ENCODE measurements around the gene PHKG2. TPM values are rescaled to one million over a fixed set of nuclear protein-coding genes. Genes with fewer than 3 reads are reported as not detected.
A peak's percentile ranks its signal among the peaks of the same experiment; 100 is the strongest.

Gene PHKG2
- polyA plus RNA-seq, 2 of the 4 experiments (the other 2 are of a cell fraction): 28.0 to 37.3 TPM

DNA sequence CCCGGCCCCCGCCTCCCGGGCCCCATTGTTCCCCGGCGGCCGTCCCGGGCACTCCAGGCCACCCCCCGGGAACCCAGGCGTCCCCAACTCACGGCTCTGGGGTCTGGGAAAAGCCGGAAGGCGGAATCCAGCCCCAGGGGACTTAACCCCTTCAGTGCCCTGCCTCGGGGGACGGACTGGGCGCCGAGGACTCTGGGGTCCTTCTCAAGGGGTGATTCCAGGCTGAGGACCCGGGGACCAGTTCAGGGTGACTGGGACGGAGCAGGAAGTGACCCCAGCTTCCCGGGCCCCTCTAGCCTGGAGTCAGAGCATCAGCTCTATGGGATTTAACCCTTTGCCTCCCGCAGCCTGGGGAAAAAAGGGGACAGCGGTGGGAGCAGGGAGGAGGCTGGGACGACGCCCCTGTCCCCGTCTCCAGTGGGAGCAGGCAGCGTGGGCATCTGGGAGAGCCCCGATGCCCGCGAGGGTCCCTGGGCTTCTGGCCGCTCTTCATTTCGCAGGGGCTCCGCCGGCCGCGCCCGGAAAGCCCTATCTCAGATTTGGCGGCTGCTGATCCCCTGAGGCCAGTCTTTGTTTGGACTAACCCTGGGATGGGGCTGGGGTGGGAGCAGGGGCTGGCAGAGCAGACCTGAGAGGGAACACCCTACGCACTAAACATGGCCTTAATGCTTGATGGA, 38.8 kb downstream of the PHKG2 start, which contains the start of gene ZNF629 (continued):
- TF ChIP-seq RFX5 (IDR thresholded peaks at IDR 0.05) (no peak), CBX8 (IDR thresholded peaks at IDR 0.05) (no peak), NR3C1 (IDR thresholded peaks at IDR 0.05) (no peak), FOSB (CRISPR knock-in tag; IDR thresholded peaks at IDR 0.05) (no peak), POLR2AphosphoS2 (conservative IDR thresholded peaks at IDR 0.05; ENCODE audit: low read length) (no peak), ESRRA (IDR thresholded peaks at IDR 0.05; ENCODE audit: borderline replicate concordance, low read length) (0 out of 2 replicates have a peak, but pooled peaks have one; percentile 24), RNF2 (IDR thresholded peaks at IDR 0.05; ENCODE audit: borderline replicate concordance, low read depth) (no peak), POLR2A (IDR thresholded peaks at IDR 0.05; ENCODE audit: low read length) (peak; percentile 34; the same call in 1 of the 2 replicates), CBX2 (IDR thresholded peaks at IDR 0.05; ENCODE audit: borderline replicate concordance, low read depth) (no peak), FOXS1 (CRISPR knock-in tag; IDR thresholded peaks at IDR 0.05) (no peak), TP53 (CRISPR knock-in tag; IDR thresholded peaks at IDR 0.05) (no peak), EP300 (IDR thresholded peaks at IDR 0.05) (no peak), JUN (IDR thresholded peaks at IDR 0.05) (peak in 1 of 2 experiments; percentile 61; a peak in 2 of 5 replicates), EHF (CRISPR knock-in tag; IDR thresholded peaks at IDR 0.05) (no peak)
- TF ChIP-seq, protein P1, sequence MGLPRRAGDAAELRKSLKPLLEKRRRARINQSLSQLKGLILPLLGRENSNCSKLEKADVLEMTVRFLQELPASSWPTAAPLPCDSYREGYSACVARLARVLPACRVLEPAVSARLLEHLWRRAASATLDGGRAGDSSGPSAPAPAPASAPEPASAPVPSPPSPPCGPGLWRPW (IDR thresholded peaks at IDR 0.05): no peak
- TF ChIP-seq, protein P2, sequence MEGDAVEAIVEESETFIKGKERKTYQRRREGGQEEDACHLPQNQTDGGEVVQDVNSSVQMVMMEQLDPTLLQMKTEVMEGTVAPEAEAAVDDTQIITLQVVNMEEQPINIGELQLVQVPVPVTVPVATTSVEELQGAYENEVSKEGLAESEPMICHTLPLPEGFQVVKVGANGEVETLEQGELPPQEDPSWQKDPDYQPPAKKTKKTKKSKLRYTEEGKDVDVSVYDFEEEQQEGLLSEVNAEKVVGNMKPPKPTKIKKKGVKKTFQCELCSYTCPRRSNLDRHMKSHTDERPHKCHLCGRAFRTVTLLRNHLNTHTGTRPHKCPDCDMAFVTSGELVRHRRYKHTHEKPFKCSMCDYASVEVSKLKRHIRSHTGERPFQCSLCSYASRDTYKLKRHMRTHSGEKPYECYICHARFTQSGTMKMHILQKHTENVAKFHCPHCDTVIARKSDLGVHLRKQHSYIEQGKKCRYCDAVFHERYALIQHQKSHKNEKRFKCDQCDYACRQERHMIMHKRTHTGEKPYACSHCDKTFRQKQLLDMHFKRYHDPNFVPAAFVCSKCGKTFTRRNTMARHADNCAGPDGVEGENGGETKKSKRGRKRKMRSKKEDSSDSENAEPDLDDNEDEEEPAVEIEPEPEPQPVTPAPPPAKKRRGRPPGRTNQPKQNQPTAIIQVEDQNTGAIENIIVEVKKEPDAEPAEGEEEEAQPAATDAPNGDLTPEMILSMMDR (IDR thresholded peaks at IDR 0.05): no peak
- TF ChIP-seq, protein P3, sequence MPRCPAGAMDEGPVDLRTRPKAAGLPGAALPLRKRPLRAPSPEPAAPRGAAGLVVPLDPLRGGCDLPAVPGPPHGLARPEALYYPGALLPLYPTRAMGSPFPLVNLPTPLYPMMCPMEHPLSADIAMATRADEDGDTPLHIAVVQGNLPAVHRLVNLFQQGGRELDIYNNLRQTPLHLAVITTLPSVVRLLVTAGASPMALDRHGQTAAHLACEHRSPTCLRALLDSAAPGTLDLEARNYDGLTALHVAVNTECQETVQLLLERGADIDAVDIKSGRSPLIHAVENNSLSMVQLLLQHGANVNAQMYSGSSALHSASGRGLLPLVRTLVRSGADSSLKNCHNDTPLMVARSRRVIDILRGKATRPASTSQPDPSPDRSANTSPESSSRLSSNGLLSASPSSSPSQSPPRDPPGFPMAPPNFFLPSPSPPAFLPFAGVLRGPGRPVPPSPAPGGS (IDR thresholded peaks at IDR 0.05): no peak
- TF ChIP-seq, protein P4, sequence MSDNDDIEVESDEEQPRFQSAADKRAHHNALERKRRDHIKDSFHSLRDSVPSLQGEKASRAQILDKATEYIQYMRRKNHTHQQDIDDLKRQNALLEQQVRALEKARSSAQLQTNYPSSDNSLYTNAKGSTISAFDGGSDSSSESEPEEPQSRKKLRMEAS (IDR thresholded peaks at IDR 0.05): peak; percentile 64
- TF ChIP-seq, protein P5, sequence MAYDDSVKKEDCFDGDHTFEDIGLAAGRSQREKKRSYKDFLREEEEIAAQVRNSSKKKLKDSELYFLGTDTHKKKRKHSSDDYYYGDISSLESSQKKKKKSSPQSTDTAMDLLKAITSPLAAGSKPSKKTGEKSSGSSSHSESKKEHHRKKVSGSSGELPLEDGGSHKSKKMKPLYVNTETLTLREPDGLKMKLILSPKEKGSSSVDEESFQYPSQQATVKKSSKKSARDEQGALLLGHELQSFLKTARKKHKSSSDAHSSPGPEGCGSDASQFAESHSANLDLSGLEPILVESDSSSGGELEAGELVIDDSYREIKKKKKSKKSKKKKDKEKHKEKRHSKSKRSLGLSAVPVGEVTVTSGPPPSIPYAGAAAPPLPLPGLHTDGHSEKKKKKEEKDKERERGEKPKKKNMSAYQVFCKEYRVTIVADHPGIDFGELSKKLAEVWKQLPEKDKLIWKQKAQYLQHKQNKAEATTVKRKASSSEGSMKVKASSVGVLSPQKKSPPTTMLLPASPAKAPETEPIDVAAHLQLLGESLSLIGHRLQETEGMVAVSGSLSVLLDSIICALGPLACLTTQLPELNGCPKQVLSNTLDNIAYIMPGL (CRISPR knock-in tag; IDR thresholded peaks at IDR 0.05; ENCODE audit: borderline replicate concordance): peak; percentile 60; the same call in 1 of the 2 replicates

DNA sequence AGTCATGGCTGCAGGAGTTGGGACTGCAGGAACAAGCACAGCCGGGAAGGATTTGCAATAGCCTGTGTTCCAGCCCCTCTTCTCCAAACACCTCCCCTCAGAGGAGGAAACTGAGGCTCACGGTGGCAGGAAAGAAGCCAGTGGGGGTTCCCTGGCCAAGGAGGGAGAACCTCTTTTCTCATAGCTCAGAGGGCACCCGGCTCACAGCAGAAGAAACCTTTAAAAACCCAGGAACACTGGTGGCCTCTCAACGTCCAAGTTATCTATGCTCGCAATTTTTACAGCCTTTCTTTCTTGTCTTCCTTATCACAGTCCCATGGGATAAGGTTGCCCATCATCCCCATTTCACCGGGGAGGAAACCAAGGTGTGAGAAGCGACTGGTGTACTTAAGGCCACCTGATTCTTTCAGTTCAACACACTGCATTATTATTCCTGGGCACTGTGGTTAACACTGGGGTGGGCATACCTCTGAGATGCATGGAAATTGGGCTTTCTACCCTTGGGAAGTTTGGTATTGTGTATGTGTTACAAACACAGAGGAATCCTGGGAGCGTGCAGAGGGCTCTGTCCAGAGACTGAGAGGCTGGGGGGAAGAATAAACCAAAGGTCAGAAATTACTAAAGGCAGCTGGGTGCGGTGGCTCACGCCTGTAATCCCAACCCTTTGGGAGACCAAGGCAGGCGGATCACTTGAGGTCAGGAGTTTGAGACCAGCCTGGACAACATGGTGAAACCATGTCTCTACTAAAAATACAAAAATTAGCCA, 39.6 kb downstream of the PHKG2 start:
- FAIRE-seq: no peak

More for the DNA sequence above, 39.6 kb downstream of the PHKG2 start:
- ATAC-seq (peak; percentile 2; a peak in 3 of 6 replicates), DNase-seq (ENCODE audit: low read depth in 1 of 2, low spot score in 1 of 2) (no peak)
- Histone ChIP-seq H3K9me3 (no peaks in the 10 kb centered on the region), H3K4me2 (peak overlapping the region; percentile 96), H3K4me1 (peaks cover 17% of the 10 kb centered on the region), H3K27ac (peak overlapping the region; percentile 97 to 99), H3K4me3 (peak overlapping the region; percentile 98)
- WGBS (ENCODE audit: missing lambda C conversion rate): 69% methylated on average over 11 of the region's 11 CpGs
- ChIA-PET POLR2A (interaction anchor here (1.0 to 1.6 kb wide), 4 partner anchors 12 to 48 kb away, joined by 3 to 66 read pairs (median 3); a partner anchor contains a TSS), CTCF (interaction anchor here (1.5 to 2.7 kb wide), 3 partner anchors 10 to 154 kb away, joined by 3 to 8 read pairs (median 4); no protein-coding TSS in a partner anchor)
- no peak for TF ChIP-seq ZSCAN20 (CRISPR knock-in tag; IDR thresholded peaks at IDR 0.05)
- TF ChIP-seq, protein P5 (CRISPR knock-in tag; IDR thresholded peaks at IDR 0.05; ENCODE audit: borderline replicate concordance): no peak
- TF ChIP-seq, protein P6, sequence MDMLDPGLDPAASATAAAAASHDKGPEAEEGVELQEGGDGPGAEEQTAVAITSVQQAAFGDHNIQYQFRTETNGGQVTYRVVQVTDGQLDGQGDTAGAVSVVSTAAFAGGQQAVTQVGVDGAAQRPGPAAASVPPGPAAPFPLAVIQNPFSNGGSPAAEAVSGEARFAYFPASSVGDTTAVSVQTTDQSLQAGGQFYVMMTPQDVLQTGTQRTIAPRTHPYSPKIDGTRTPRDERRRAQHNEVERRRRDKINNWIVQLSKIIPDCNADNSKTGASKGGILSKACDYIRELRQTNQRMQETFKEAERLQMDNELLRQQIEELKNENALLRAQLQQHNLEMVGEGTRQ (IDR thresholded peaks at IDR 0.05): no peak

Data from A549 (cell line).